NT2/D1 (cell line): ENCODE data around the gene PTGIR.

Experiments used
- SUZ12 ChIP-seq: IDR thresholded peaks from 2 replicates; pipeline ENCODE4 v1.6.1; 2011; ENCODE audit not compliant: insufficient read length, insufficient read depth; ENCODE audit errors: extremely low read depth
- YY1 ChIP-seq: IDR thresholded peaks from 2 replicates; pipeline ENCODE4 v1.6.1; 2011; ENCODE audit not compliant: insufficient read length, insufficient read depth

DNA sequence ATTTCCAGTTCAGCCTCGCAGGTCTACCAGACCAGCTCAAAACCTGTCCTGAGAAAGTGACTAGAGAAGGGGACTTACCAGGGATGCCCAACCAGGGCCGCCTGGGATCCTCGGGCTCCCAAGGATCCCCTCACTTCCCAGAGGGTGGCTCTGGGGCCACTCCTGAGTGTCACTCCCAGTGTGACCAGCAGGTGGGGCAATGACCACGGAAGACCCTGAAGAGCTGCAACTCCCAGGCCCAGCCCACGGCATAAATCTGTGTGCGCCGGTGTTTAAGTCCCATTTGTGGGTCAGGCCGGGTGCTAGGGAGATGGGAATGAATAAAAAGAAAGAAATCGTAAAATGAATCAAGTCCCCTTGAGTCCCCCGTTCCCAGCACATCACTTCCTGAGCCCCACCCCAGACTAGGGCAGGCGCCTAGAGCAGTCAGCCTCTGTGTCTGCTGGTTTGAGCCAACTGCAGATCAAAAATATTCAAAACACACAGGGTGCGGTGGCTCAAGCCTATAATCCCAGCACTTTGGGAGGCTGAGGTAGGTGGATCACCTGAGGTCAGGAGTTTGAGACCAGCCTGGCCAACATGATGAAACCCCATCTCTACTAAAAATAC is 10.7 kb downstream of the PTGIR start:
- TF ChIP-seq YY1 (no peak), SUZ12 (no peak)
